Measurements from ENCODE around the gene RER1.

DNA sequence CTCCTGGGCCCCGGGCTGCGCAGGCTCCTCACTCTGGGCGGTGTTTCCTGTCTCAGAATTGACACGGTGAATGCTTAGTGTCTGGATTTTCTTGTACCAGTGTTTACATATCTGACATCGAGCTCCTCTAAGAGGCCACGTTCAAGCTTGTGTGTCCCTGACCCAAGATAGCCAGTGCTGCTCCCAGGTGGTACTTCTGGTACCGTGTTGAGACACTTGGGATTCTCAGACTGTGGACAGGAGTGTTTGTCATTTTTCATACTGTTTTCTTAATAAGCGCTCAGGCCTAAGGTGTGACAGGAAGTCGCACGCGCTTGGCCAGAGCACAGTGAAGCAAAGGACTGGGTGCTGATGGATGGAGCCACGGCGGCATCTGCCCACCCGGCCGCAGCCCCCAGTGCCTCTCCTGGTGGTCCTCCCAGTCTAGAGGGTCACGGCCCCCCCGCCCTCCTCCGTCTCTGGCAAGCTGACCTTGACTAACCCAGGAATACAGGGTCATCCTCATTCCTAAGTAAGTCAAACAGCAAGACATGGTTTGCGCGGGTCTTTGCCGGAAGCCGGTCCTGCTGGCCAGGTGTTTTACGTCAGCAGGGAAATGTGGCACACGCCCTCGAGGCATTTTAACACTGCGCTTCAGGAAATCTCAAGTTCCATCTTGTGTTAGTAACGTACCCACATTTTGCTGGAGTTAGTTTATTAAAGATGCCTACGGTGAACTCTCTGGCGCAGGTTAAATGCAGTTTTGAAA, 12.7 kb downstream of the RER1 start:
- TF ChIP-seq CTCF (IDR thresholded peaks at IDR 0.05; ENCODE audit: poor library complexity, severe bottlenecking) (no peak), EZH2 (IDR thresholded peaks at IDR 0.05; ENCODE audit: borderline replicate concordance, insufficient read depth, low read length, poor library complexity, severe bottlenecking) (no peak), MXI1 (conservative IDR thresholded peaks at IDR 0.05; ENCODE audit: poor library complexity, severe bottlenecking) (no peak), EP300 (conservative IDR thresholded peaks at IDR 0.05; ENCODE audit: poor library complexity, severe bottlenecking) (no peak), RAD21 (conservative IDR thresholded peaks at IDR 0.05) (no peak), POLR2AphosphoS5 (IDR thresholded peaks at IDR 0.05) (no peak)
- TF ChIP-seq, protein P1, sequence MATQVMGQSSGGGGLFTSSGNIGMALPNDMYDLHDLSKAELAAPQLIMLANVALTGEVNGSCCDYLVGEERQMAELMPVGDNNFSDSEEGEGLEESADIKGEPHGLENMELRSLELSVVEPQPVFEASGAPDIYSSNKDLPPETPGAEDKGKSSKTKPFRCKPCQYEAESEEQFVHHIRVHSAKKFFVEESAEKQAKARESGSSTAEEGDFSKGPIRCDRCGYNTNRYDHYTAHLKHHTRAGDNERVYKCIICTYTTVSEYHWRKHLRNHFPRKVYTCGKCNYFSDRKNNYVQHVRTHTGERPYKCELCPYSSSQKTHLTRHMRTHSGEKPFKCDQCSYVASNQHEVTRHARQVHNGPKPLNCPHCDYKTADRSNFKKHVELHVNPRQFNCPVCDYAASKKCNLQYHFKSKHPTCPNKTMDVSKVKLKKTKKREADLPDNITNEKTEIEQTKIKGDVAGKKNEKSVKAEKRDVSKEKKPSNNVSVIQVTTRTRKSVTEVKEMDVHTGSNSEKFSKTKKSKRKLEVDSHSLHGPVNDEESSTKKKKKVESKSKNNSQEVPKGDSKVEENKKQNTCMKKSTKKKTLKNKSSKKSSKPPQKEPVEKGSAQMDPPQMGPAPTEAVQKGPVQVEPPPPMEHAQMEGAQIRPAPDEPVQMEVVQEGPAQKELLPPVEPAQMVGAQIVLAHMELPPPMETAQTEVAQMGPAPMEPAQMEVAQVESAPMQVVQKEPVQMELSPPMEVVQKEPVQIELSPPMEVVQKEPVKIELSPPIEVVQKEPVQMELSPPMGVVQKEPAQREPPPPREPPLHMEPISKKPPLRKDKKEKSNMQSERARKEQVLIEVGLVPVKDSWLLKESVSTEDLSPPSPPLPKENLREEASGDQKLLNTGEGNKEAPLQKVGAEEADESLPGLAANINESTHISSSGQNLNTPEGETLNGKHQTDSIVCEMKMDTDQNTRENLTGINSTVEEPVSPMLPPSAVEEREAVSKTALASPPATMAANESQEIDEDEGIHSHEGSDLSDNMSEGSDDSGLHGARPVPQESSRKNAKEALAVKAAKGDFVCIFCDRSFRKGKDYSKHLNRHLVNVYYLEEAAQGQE (IDR thresholded peaks at IDR 0.05; ENCODE audit: borderline replicate concordance), result no peak
